HepG2 (cell line): ENCODE measurements around the gene ITIH2. TPM values are rescaled to one million over a fixed set of nuclear protein-coding genes. Genes with fewer than 3 reads are reported as not detected.

Source experiments
- ARID4A ChIP-seq: sonication (generic); formaldehyde crosslinking; IDR thresholded peaks from 2 replicates; pipeline ENCODE4 v1.5.0; 2020; ENCODE audit warnings: mild to moderate bottlenecking, missing genetic modification reagents, borderline replicate concordance
- EED ChIP-seq: sonication (generic); formaldehyde crosslinking; IDR thresholded peaks from 2 replicates; pipeline ENCODE4 v1.5.0; 2020; ENCODE audit warnings: mild to moderate bottlenecking, missing genetic modification reagents
- ETV5 ChIP-seq: IDR thresholded peaks from 2 replicates; pipeline ENCODE4 v1.6.1; 2018; ENCODE audit warnings: missing biosample characterization, missing genetic modification reagents, inconsistent platforms, borderline replicate concordance
- GPBP1L1 ChIP-seq: sonication (generic); formaldehyde crosslinking; IDR thresholded peaks from 2 replicates; pipeline ENCODE4 v1.5.0; 2020; ENCODE audit warnings: mild to moderate bottlenecking, missing genetic modification reagents
- KDM4B ChIP-seq: sonication (generic); formaldehyde crosslinking; IDR thresholded peaks from 2 replicates; pipeline ENCODE4 v1.4.0; 2020; ENCODE audit warnings: missing genetic modification reagents
- MXD1 ChIP-seq: sonication (generic); formaldehyde crosslinking; IDR thresholded peaks from 2 replicates; pipeline ENCODE4 v1.4.0; 2020; ENCODE audit warnings: mild to moderate bottlenecking, missing genetic modification reagents
- NFE2L2 ChIP-seq: fragments of 150-350 bp; IDR thresholded peaks from 2 replicates; pipeline ENCODE4 v1.6.1; 2014; ENCODE audit warnings: low read length
- POGZ ChIP-seq: sonication (generic); formaldehyde crosslinking; IDR thresholded peaks from 2 replicates; pipeline ENCODE4 v1.4.0; 2020; ENCODE audit warnings: mild to moderate bottlenecking, missing genetic modification reagents
- REST ChIP-seq, 2 experiments: IDR thresholded peaks; 2 replicates each; pipeline ENCODE4 v1.6.1; 2011 to 2012; ENCODE audit warnings: low read length in 2 of 2, borderline replicate concordance in 1 of 2, low read depth in 1 of 2, mild to moderate bottlenecking in 1 of 2, moderate library complexity in 1 of 2
- ZNF121 ChIP-seq: sonication (generic); formaldehyde crosslinking; IDR thresholded peaks from 2 replicates; pipeline ENCODE4 v1.5.0; 2020; ENCODE audit warnings: mild to moderate bottlenecking, missing genetic modification reagents
- ZNF251 ChIP-seq: sonication (generic); formaldehyde crosslinking; IDR thresholded peaks from 2 replicates; pipeline ENCODE4 v1.9.0; 2021; ENCODE audit warnings: mild to moderate bottlenecking, missing genetic modification reagents
- ZNF362 ChIP-seq: sonication (generic); formaldehyde crosslinking; IDR thresholded peaks from 2 replicates; pipeline ENCODE4 v1.4.0; 2020; ENCODE audit warnings: missing genetic modification reagents, mild to moderate bottlenecking, borderline replicate concordance
- ZNF432 ChIP-seq: sonication (generic); formaldehyde crosslinking; IDR thresholded peaks from 2 replicates; pipeline ENCODE4 v1.5.0; 2020; ENCODE audit warnings: missing genetic modification reagents, mild to moderate bottlenecking, borderline replicate concordance
- ZNF616 ChIP-seq: sonication (generic); formaldehyde crosslinking; IDR thresholded peaks from 2 replicates; pipeline ENCODE4 v1.5.0; 2020; ENCODE audit warnings: low read depth, mild to moderate bottlenecking, missing genetic modification reagents
- ZNF768 ChIP-seq: sonication (generic); formaldehyde crosslinking; IDR thresholded peaks from 2 replicates; pipeline ENCODE4 v1.4.0; 2020; ENCODE audit warnings: missing genetic modification reagents
- polyA plus RNA-seq, 8 experiments: library from polyadenylated mRNA; depleted of rRNA in 3 of 8; stranded (reverse) in 7 of 8; unstranded in 1 of 8; fragments of >200 nt; fragmentation: Illumina TruSeq in 4 of 8; extraction: Trizol in 4 of 8; gene quantifications; 2 replicates each; pipeline versions ENCODE4 v1.2.1 to v1.2.3, GENCODE V29; 2011 to 2016; ENCODE audit warnings: low read depth in 4 of 8, missing spikeins in 1 of 8, mixed read lengths in 1 of 8; ENCODE audit not compliant: insufficient read depth in 1 of 8
- total RNA-seq, 5 experiments: library from RNA; depleted of rRNA; stranded (reverse); fragments of >200 nt; fragmentation: Illumina TruSeq; extraction: Trizol; gene quantifications; 2 replicates each; pipeline ENCODE4 v1.2.3, GENCODE V29; 2016; ENCODE audit warnings: low read depth in 1 of 5

Gene ITIH2
- total and polyA plus RNA-seq, 2 of the 13 experiments (the other 11 are each of a cell fraction or from before 2014, with no cell fraction given), result 1,197 to 1,427 TPM

GRCh38 chr10:7707102-7707501 lies 4.0 kb downstream of the ITIH2 start (continued):
- TF ChIP-seq ARID4A (peak; percentile 60; the same call in 1 of the 2 replicates), ZNF251 (no peak), MXD1 (no peak), ZNF432 (CRISPR knock-in tag) (no peak), ZNF362 (CRISPR knock-in tag) (peak; percentile 94), EED (no peak), NFE2L2 (no peak), ZNF616 (no peak), REST (IDR thresholded peaks at IDR 0.05; ENCODE audit: borderline replicate concordance in 1 of 2, low read depth in 1 of 2, low read length in 2 of 2) (peak in 1 of 2 experiments; percentile 72; a peak in 2 of 4 replicates), KDM4B (CRISPR knock-in tag) (peak; percentile 84; the same call in 1 of the 2 replicates), POGZ (CRISPR knock-in tag) (peak; percentile 59; the same call in 1 of the 2 replicates), ZNF121 (CRISPR knock-in tag) (no peak), ZNF768 (CRISPR knock-in tag) (no peak), GPBP1L1 (CRISPR knock-in tag) (no peak), ETV5 (CRISPR knock-in tag) (peak; percentile 79; the same call in 1 of the 2 replicates)
